H7 (cell line): Measurements from ENCODE around the gene MAP6D1. TPM values are rescaled to one million over a fixed set of nuclear protein-coding genes. Genes with fewer than 3 reads are reported as not detected.
"Not testable (repeated sequence)": the region's sequence is repeated elsewhere in the genome, so short reads cannot be mapped to it uniquely, and the experiment has no call there.

Experiments used
- DNase-seq: peaks from one replicate; pipeline ENCODE4 v3.0.0; 2012
- H3K27me3 ChIP-seq: 2 replicates; pipeline ENCODE4 v1.6.0; 2011; ENCODE audit warnings: mild to moderate bottlenecking, low read length; ENCODE audit not compliant: control insufficient read depth, insufficient read depth
- H3K36me3 ChIP-seq: replicated peaks from 2 replicates; pipeline ENCODE4 v1.5.1; 2011; ENCODE audit warnings: low read length; ENCODE audit not compliant: control insufficient read depth, insufficient read depth
- H3K4me3 ChIP-seq: 2 replicates; pipeline ENCODE4 v1.5.1; 2011; ENCODE audit warnings: low read depth, mild to moderate bottlenecking, control low read depth, low read length, moderate library complexity; ENCODE audit not compliant: insufficient read depth
- total RNA-seq: library from RNA; depleted of rRNA; stranded (reverse); fragments of >200 nt; shearing (Covaris generic); gene quantifications from 2 replicates; pipeline ENCODE4 v1.2.3, GENCODE V29; 2014

MAP6D1 gene
- total RNA-seq, 1 experiment from 2014 or later: 4.4 TPM

- DNase-seq: no peak
- Histone ChIP-seq H3K36me3 (peaks cover 39% of the 10 kb centered on the region), H3K4me3 (no peak overlapping the region), H3K27me3 (no peaks in the 10 kb centered on the region)
These were observed 27.4 kb downstream of the MAP6D1 start for GRCh38 chr3:183797996-183798395.

- Histone ChIP-seq H3K4me3 (no peak overlapping the region), H3K27me3 (no peaks in the 10 kb centered on the region), H3K36me3 (peaks cover 34% of the 10 kb centered on the region)
- DNase-seq: no peak
These were observed 29.0 kb downstream of the MAP6D1 start for GRCh38 chr3:183796372-183796771.

DNA sequence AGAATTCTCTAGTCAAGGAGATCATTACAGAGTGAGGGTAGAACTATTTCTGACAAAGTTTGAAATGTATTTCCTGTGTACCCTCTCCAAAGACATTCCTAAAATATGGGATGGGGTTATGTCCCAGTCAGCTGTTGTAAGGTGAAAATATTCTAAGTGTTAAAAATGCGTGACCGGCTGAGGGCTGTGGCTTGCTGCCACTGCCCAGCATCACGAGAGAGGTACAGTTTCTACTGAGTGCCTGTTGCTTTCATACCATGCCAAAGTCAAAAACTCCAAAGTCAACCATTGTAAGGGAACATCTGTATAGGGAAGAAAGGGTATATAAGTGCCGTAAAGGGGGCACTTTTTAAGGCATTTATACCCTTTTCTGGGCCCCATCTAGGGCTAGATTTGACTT is 30.9 kb downstream of the MAP6D1 start:
- no peaks in the 10 kb centered on the region for H3K27me3 ChIP-seq
- DNase-seq: no peak
- no peak overlapping the region for H3K4me3 ChIP-seq
- H3K36me3 ChIP-seq: peaks cover 30% of the 10 kb centered on the region

- Histone ChIP-seq H3K27me3 (no peaks in the 10 kb centered on the region), H3K4me3 (no peak overlapping the region), H3K36me3 (peaks cover 19% of the 10 kb centered on the region)
- DNase-seq: no peak
These were observed 32.4 kb downstream of the MAP6D1 start for GRCh38 chr3:183792976-183793375.

- Histone ChIP-seq H3K4me3 (no peak overlapping the region), H3K36me3 (peaks cover 28% of the 10 kb centered on the region), H3K27me3 (no peaks in the 10 kb centered on the region)
- no peak for DNase-seq
These were observed 34.7 kb downstream of the MAP6D1 start for GRCh38 chr3:183790700-183791099.

- H3K27me3 ChIP-seq: no peaks in the 10 kb centered on the region
- H3K36me3 ChIP-seq: peaks cover 28% of the 10 kb centered on the region
- no peak for DNase-seq
- H3K4me3 ChIP-seq: no peak overlapping the region
These were observed 35.6 kb downstream of the MAP6D1 start for GRCh38 chr3:183789826-183790225.

- peaks cover 21% of the 10 kb centered on the region for H3K36me3 ChIP-seq
- H3K27me3 ChIP-seq, H3K4me3 ChIP-seq, DNase-seq: not testable (repeated sequence)
These were observed 40.9 kb downstream of the MAP6D1 start for GRCh38 chr3:183784503-183784902.

DNA sequence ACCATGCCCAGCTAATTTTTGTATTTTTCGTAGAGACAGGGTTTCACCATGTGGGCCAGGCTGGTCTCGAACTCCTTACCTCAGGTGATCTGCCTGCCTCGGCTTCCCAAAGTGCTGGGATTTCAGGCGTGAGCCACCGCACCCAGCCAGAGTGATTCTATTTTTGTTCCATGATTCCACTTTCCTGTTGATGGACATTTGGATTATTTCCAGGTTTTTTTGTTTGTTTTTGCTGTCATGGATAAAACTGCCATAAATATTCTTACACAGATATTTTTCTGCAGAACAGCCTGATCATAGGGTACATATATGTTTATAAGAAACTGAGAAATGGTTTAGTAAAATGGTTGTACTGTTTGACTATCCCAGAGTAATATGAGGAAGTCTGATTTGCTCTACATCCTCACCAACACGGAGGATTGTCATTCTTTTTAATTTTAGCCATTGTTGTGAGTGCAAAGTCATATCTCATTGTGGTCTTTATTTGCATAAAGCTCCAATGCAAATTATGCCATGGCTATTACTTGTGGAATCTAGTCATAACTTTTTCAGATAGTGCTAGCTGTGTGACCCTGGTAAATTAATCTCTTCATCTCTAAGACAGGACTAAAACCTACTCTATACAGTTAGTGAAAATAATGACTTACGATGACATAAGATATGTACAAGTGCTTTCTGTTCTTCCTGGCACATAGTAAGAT is 42.7 kb downstream of the MAP6D1 start:
- no peak overlapping the region for H3K4me3 ChIP-seq
- no peaks in the 10 kb centered on the region for H3K27me3 ChIP-seq
- DNase-seq: no peak
- H3K36me3 ChIP-seq: peaks cover 24% of the 10 kb centered on the region

- Histone ChIP-seq H3K4me3 (no peak overlapping the region), H3K27me3 (no peaks in the 10 kb centered on the region), H3K36me3 (peaks cover 24% of the 10 kb centered on the region)
- no peak for DNase-seq
These were observed 44.1 kb downstream of the MAP6D1 start for GRCh38 chr3:183781246-183781645.

DNA sequence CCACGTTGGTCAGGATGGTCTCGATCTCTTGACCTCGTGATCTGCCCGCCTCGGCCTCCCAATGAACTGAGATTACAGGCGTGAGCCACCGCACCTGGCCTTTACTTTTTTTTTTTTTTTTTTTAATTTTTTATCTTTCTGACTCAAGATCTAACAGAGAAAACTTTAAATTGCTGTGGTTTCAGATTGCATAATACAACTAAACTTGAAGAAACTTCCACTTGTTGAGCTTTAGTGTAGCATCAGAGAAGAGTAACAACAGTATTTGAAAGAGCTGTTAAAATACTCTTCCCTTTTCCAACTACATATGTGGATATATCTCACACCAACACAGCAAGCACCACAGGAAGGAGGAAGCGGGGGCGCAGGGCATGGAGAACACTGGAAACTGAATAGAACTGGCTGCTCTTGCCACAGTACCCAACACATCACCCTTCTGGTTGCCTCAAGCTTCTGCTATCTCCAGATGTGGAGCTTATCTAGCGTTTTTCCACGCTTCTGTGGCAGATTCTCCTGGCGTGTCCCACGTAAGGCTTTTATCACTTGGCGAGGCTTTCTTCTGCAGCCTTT is 45.4 kb downstream of the MAP6D1 start:
- H3K27me3 ChIP-seq: no peaks in the 10 kb centered on the region
- DNase-seq: no peak
- no peak overlapping the region for H3K4me3 ChIP-seq
- H3K36me3 ChIP-seq: peaks cover 21% of the 10 kb centered on the region

- no peaks in the 10 kb centered on the region for H3K27me3 ChIP-seq
- DNase-seq: no peak
- H3K36me3 ChIP-seq: peaks cover 36% of the 10 kb centered on the region
- H3K4me3 ChIP-seq: no peak overlapping the region
These were observed 48.3 kb downstream of the MAP6D1 start for GRCh38 chr3:183777016-183777618.

DNA sequence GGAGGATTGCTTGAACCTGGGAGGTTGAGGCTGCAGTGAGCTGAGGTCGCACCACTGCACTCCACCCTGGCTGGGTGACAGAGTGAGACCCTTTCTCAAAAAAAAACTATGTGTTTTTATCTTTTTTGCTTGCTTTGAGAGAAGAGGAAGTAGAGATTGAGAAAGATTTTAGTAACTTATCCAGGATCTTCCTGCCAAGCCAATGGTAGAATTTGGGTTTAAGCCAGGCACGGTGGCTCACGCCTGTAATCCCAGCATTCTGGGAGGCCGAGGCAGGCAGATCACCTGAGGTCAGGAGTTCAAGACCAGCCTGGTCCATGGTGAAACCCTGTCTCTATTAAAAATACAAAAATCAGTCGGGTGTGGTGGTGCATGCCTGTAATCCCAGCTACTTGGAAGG is 48.9 kb downstream of the MAP6D1 start:
- not testable (repeated sequence) for DNase-seq, H3K4me3 ChIP-seq, H3K27me3 ChIP-seq
- peaks cover 36% of the 10 kb centered on the region for H3K36me3 ChIP-seq

DNA sequence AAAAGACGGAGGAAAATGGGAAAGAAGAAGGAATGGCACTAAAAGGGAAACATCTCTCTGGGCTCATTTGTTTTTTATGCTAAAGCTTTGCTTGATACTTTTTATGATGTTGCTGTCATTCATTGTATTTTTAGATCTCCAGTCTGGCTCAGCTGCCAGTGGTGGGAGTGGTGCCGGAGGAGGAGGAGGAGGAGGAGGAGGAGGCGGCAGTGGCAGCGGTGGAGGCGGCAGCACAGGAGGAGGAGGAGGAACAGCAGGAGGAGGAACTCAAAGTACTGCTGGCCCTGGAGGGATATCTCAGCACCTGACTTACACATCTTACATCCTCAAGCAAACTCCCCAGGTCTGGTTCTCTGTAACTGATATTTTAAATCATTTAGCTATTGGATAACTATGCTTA is 49.6 kb downstream of the MAP6D1 start:
- Histone ChIP-seq H3K4me3 (no peak overlapping the region), H3K27me3 (no peaks in the 10 kb centered on the region), H3K36me3 (peaks cover 32% of the 10 kb centered on the region)
- DNase-seq: no peak

DNA sequence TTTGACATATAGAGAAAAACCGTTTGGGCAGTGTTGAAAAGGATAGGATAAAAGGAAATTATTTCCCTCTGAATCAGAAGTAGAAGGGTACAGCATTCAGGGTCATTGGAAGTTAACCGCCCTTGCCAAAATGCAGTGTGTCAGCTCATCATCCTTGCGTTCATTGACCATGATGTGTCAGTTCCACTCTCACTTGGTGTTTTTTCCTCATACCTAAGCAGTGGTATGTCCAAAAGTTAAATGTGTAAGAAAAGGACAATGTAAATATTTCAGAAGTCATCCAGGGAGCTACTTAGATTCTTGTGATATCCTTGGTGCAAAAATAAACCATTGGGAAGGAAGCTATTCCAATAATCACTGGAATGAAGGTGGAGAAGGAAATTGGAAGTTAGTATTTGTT is 50.7 kb downstream of the MAP6D1 start:
- H3K4me3 ChIP-seq: no peak overlapping the region
- DNase-seq: no peak
- peaks cover 30% of the 10 kb centered on the region for H3K36me3 ChIP-seq
- H3K27me3 ChIP-seq: no peaks in the 10 kb centered on the region

DNA sequence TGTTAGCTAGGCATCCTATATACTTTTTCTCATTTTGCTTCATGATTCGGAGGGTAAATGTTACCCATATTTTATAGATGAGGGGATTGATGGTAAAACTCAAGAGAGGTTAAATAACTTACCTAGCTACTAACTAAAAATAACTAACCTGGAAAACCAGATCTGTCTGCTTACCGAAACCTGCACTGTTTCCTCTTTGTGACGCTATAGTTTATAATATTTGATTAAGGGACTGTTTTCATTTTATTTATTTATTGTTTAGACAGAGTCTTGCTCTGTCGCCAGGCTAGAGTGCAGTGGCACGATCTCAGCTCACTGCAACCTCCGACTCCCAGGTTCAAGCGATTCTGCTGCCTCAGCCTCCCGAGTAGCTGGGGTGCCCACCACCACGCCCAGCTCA is 55.9 kb downstream of the MAP6D1 start:
- H3K4me3 ChIP-seq: no peak overlapping the region
- H3K36me3 ChIP-seq: peaks cover 21% of the 10 kb centered on the region
- no peaks in the 10 kb centered on the region for H3K27me3 ChIP-seq
- DNase-seq: no peak
